HEK293 (cell line): ENCODE measurements around the gene GUK1.
"Not testable (repeated sequence)": the region's sequence is repeated elsewhere in the genome, so short reads cannot be mapped to it uniquely, and the experiment has no call there.

ENCODE experiments used
- CTCF ChIA-PET: fragments of 350-600 bp; formaldehyde crosslinking; extraction: SDS; loops from one replicate; lab custom pipeline; 2021; ENCODE audit warnings: antibody characterized with exemption; lab: Yijun Ruan, JAX
- POLR2A ChIA-PET: fragments of 300-600 bp; formaldehyde crosslinking; extraction: SDS; loops from one replicate; lab custom pipeline; 2020; ENCODE audit warnings: antibody characterized with exemption, inconsistent platforms; lab: Yijun Ruan, JAX
- H3K27ac ChIP-seq: fragments of 200-500 bp; sonication (Bioruptor generic); 2 replicates; pipeline ENCODE4 v1.5.1; 2014; ENCODE audit warnings: low read depth, low read length, control low read depth, inconsistent platforms; ENCODE audit errors: extremely low read depth
- H3K36me3 ChIP-seq, 2 experiments: fragments of 200-500 bp in 1 of 2; sonication (Bioruptor generic) in 1 of 2; 1 replicate in 1 of 2; 2 replicates in 1 of 2; pipeline ENCODE4 v1.5.1; 2014 to 2017; ENCODE audit warnings: inconsistent platforms in 2 of 2, low read length in 2 of 2; ENCODE audit not compliant: control insufficient read depth in 2 of 2, insufficient read depth in 1 of 2
- H3K4me1 ChIP-seq: fragments of 200-500 bp; sonication (Bioruptor generic); 2 replicates; pipeline ENCODE4 v1.5.1; 2014; ENCODE audit warnings: mild to moderate bottlenecking, low read length, inconsistent platforms; ENCODE audit not compliant: control insufficient read depth, insufficient read depth
- H3K4me3 ChIP-seq: 2 replicates; pipeline ENCODE4 v1.5.1; 2011; ENCODE audit warnings: low read depth, mild to moderate bottlenecking, control low read depth, low read length, moderate library complexity
- H3K9me3 ChIP-seq: fragments of 200-500 bp; sonication (Bioruptor generic); 2 replicates; pipeline ENCODE4 v1.5.1; 2014; ENCODE audit warnings: low read depth, low read length, inconsistent platforms; ENCODE audit not compliant: control insufficient read depth, insufficient read depth
- IKZF3 ChIP-seq: fragments of 450-650 bp; IDR thresholded peaks from 2 replicates; pipeline ENCODE4 v1.5.0; 2018; ENCODE audit warnings: missing biosample characterization, mild to moderate bottlenecking, missing genetic modification characterization, moderate library complexity
- TRIM28 ChIP-seq: IDR thresholded peaks from 2 replicates; pipeline ENCODE4 v1.6.1; 2011; ENCODE audit warnings: low read length, control low read depth, borderline replicate concordance
- ZBTB20 ChIP-seq: fragments of 450-650 bp; formaldehyde crosslinking; IDR thresholded peaks from 2 replicates; pipeline ENCODE4 v1.5.1; 2016; ENCODE audit warnings: missing biosample characterization, missing genetic modification characterization
- ZNF114 ChIP-seq: fragments of 450-650 bp; formaldehyde crosslinking; IDR thresholded peaks from 2 replicates; pipeline ENCODE4 v1.5.0; 2017; ENCODE audit warnings: missing biosample characterization, missing genetic modification characterization
- ZNF132 ChIP-seq: fragments of 450-650 bp; formaldehyde crosslinking; IDR thresholded peaks from 2 replicates; pipeline ENCODE4 v1.5.1; 2017; ENCODE audit warnings: missing biosample characterization, missing genetic modification characterization, borderline replicate concordance
- ZNF146 ChIP-seq: fragments of 450-650 bp; formaldehyde crosslinking; IDR thresholded peaks from 2 replicates; pipeline ENCODE4 v1.5.1; 2016; ENCODE audit warnings: missing biosample characterization, missing genetic modification characterization
- ZNF169 ChIP-seq: fragments of 450-650 bp; formaldehyde crosslinking; IDR thresholded peaks from 2 replicates; pipeline ENCODE4 v1.5.1; 2016; ENCODE audit warnings: missing biosample characterization, missing genetic modification characterization
- ZNF280C ChIP-seq: fragments of 450-650 bp; formaldehyde crosslinking; IDR thresholded peaks from 2 replicates; pipeline ENCODE4 v1.5.1; 2016; ENCODE audit warnings: missing biosample characterization, missing genetic modification characterization
- ZNF280D ChIP-seq: fragments of 450-650 bp; formaldehyde crosslinking; IDR thresholded peaks from 2 replicates; pipeline ENCODE4 v1.5.1; 2016; ENCODE audit warnings: missing biosample characterization, missing genetic modification characterization
- ZNF354C ChIP-seq: fragments of 450-650 bp; formaldehyde crosslinking; IDR thresholded peaks from 2 replicates; pipeline ENCODE4 v1.5.1; 2016; ENCODE audit warnings: missing biosample characterization, missing genetic modification characterization, low read depth, borderline replicate concordance
- ZNF580 ChIP-seq: fragments of 450-650 bp; formaldehyde crosslinking; IDR thresholded peaks from 2 replicates; pipeline ENCODE4 v1.5.1; 2016; ENCODE audit warnings: missing biosample characterization, missing genetic modification characterization
- ZNF677 ChIP-seq: fragments of 450-650 bp; IDR thresholded peaks from 2 replicates; pipeline ENCODE4 v1.5.0; 2018; ENCODE audit warnings: missing biosample characterization, mild to moderate bottlenecking, missing genetic modification characterization, moderate library complexity
- ZNF747 ChIP-seq: fragments of 450-650 bp; formaldehyde crosslinking; IDR thresholded peaks from 2 replicates; pipeline ENCODE4 v1.5.1; 2016; ENCODE audit warnings: missing biosample characterization, missing genetic modification characterization
- ZSCAN23 ChIP-seq: fragments of 450-650 bp; formaldehyde crosslinking; IDR thresholded peaks from 2 replicates; pipeline ENCODE4 v1.5.1; 2016; ENCODE audit warnings: missing biosample characterization, missing genetic modification characterization

Gene GUK1

GRCh38 chr1:228185641-228185965, 45.5 kb downstream of the GUK1 start:
- H3K27ac ChIP-seq: no peak overlapping the region
- TF ChIP-seq IKZF3 (no peak), TRIM28 (0 out of 2 replicates have a peak, but pooled peaks have one; percentile 53), ZBTB20 (peak; percentile 54; the same call in 1 of the 2 replicates)
- TF ChIP-seq, all 188 proteins: peak for 2
- H3K9me3 ChIP-seq: no peaks in the 10 kb centered on the region
- no peaks in the 10 kb centered on the region for H3K36me3 ChIP-seq
- H3K4me1 ChIP-seq: no peaks in the 10 kb centered on the region
- CTCF ChIA-PET: no interaction called here
- no peak overlapping the region for H3K4me3 ChIP-seq
- POLR2A ChIA-PET: no interaction called here

GRCh38 chr1:228188249-228188648, 48.2 kb downstream of the GUK1 start:
- not testable (repeated sequence) for H3K9me3 ChIP-seq, H3K27ac ChIP-seq, H3K36me3 ChIP-seq, H3K4me3 ChIP-seq, H3K4me1 ChIP-seq
- TF ChIP-seq ZNF580 (tag by site-specific recombination): 0 out of 2 replicates have a peak, but pooled peaks have one; percentile 29
- peak; percentile 96 for TF ChIP-seq ZNF280D (tag by site-specific recombination)
- POLR2A ChIA-PET: interaction anchor here (1.1 kb wide), 1 partner anchor 31 kb away, joined by 3 read pairs; no protein-coding TSS in a partner anchor
- CTCF ChIA-PET: interaction anchor here (0.7 to 1.9 kb wide), 3 partner anchors 8 to 27 kb away, joined by 4 to 9 read pairs (median 5); no protein-coding TSS in a partner anchor

- no peaks in the 10 kb centered on the region for H3K36me3 ChIP-seq
- no peak overlapping the region for H3K4me3 ChIP-seq
- ChIA-PET POLR2A (no interaction called here), CTCF (interaction anchor here (1.9 kb wide), 1 partner anchor 10 kb away, joined by 9 read pairs; no protein-coding TSS in a partner anchor)
- H3K27ac ChIP-seq: no peak overlapping the region
- TF ChIP-seq ZNF354C (tag by site-specific recombination) (no peak), ZSCAN23 (no peak), ZNF280C (no peak), ZNF747 (no peak), ZNF169 (no peak), ZNF132 (tag by site-specific recombination) (no peak), ZNF677 (no peak)
- no peaks in the 10 kb centered on the region for H3K9me3 ChIP-seq
- no peaks in the 10 kb centered on the region for H3K4me1 ChIP-seq
Observed at GRCh38 chr1:228190182-228190581, 50.1 kb downstream of the GUK1 start.

- CTCF ChIA-PET: interaction anchor here (0.7 kb wide), 1 partner anchor 1773 kb away, joined by 3 read pairs; no protein-coding TSS in a partner anchor
- TF ChIP-seq ZNF114 (tag by site-specific recombination): no peak
- TF ChIP-seq ZNF580 (tag by site-specific recombination): peak; percentile 79; the same call in 1 of the 2 replicates
- TF ChIP-seq ZNF146 (tag by site-specific recombination): peak; percentile 99
- no peaks in the 10 kb centered on the region for H3K9me3 ChIP-seq
- H3K36me3 ChIP-seq: no peaks in the 10 kb centered on the region
- POLR2A ChIA-PET: no interaction called here
- no peaks in the 10 kb centered on the region for H3K4me1 ChIP-seq
- no peak overlapping the region for H3K27ac ChIP-seq
- no peak overlapping the region for H3K4me3 ChIP-seq
Observed at GRCh38 chr1:228190778-228191177, 50.7 kb downstream of the GUK1 start.
